GDM1 (cell line): Measurements from ENCODE around the gene UBASH3B.
"Not testable (repeated sequence)": the region's sequence is repeated elsewhere in the genome, so short reads cannot be mapped to it uniquely, and the experiment has no call there.

Source experiments
- DNase-seq: peaks from one replicate; lab custom pipeline; 2025; lab: John Stamatoyannopoulos, UW

UBASH3B gene

GRCh38 chr11:122707111-122707510 lies 51.6 kb downstream of the UBASH3B start:
- no peak for DNase-seq

GRCh38 chr11:122707901-122708300 lies 52.4 kb downstream of the UBASH3B start:
- DNase-seq: no peak

GRCh38 chr11:122709039-122709760 lies 53.7 kb downstream of the UBASH3B start:
- DNase-seq: no peak

GRCh38 chr11:122711362-122711761 lies 55.8 kb downstream of the UBASH3B start:
- no peak for DNase-seq

- no peak for DNase-seq
Observed at GRCh38 chr11:122711831-122712381, 56.4 kb downstream of the UBASH3B start.

GRCh38 chr11:122714004-122714403 lies 58.5 kb downstream of the UBASH3B start:
- DNase-seq: no peak

- DNase-seq: no peak
Observed at GRCh38 chr11:122714484-122714883, 59.0 kb downstream of the UBASH3B start.

- DNase-seq: no peak
Observed at GRCh38 chr11:122715548-122716440, 60.3 kb downstream of the UBASH3B start.

GRCh38 chr11:122717264-122717867 lies 61.8 kb downstream of the UBASH3B start:
- DNase-seq: peak; percentile 92

GRCh38 chr11:122720107-122720881 lies 64.8 kb downstream of the UBASH3B start:
- DNase-seq: no peak

- DNase-seq: no peak
Observed at GRCh38 chr11:122721201-122721963, 65.9 kb downstream of the UBASH3B start.

- DNase-seq: no peak
Observed at GRCh38 chr11:122721964-122722266, 66.4 kb downstream of the UBASH3B start.

- DNase-seq: no peak
Observed at GRCh38 chr11:122723106-122723505, 67.6 kb downstream of the UBASH3B start.

- DNase-seq: no peak
Observed at GRCh38 chr11:122723576-122723975, 68.1 kb downstream of the UBASH3B start.

- DNase-seq: no peak
Observed at GRCh38 chr11:122724520-122724919, 69.0 kb downstream of the UBASH3B start.

GRCh38 chr11:122726028-122726427 lies 70.5 kb downstream of the UBASH3B start:
- no peak for DNase-seq

GRCh38 chr11:122727101-122727929 lies 71.8 kb downstream of the UBASH3B start:
- DNase-seq: no peak

- DNase-seq: no peak
Observed at GRCh38 chr11:122728561-122728960, 73.0 kb downstream of the UBASH3B start.

- no peak for DNase-seq
Observed at GRCh38 chr11:122729139-122729538, 73.6 kb downstream of the UBASH3B start.

- DNase-seq: not testable (repeated sequence)
Observed at GRCh38 chr11:122730694-122731093, 75.2 kb downstream of the UBASH3B start.
